ENCODE measurements around the gene PRRG2.

PRRG2 gene

DNA sequence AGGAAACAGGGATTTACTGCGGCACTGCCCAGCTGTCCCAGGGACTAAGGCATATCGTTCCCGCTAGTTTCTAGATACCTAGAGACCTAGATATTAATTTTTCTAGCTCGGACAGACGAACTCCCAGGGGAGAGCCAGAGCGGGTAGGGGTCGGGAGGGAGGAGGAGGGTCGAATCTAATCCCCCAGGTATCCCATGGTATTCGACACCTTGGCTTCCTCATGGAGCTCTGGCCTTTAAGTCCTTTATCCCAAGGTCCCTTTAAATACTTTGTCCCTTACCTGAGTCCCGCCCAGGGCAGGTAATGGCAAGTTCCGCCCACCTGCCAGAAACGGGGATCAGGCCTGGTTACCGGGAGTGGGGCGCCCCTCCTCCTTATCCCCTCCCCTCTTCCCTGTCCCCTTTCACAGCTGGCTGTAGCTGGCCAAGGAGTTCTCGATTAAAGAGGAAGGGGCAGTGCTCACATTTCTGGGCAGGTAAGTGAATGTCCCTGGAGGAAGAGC is at the start of gene PRRG2:
Gene PRRG2 (plus strand): TSS at position 310 of the 502 bp plus-strand sequence. CDS start 1,904 bp downstream, outside the sequence.
- DNase-seq = no peak

DNA sequence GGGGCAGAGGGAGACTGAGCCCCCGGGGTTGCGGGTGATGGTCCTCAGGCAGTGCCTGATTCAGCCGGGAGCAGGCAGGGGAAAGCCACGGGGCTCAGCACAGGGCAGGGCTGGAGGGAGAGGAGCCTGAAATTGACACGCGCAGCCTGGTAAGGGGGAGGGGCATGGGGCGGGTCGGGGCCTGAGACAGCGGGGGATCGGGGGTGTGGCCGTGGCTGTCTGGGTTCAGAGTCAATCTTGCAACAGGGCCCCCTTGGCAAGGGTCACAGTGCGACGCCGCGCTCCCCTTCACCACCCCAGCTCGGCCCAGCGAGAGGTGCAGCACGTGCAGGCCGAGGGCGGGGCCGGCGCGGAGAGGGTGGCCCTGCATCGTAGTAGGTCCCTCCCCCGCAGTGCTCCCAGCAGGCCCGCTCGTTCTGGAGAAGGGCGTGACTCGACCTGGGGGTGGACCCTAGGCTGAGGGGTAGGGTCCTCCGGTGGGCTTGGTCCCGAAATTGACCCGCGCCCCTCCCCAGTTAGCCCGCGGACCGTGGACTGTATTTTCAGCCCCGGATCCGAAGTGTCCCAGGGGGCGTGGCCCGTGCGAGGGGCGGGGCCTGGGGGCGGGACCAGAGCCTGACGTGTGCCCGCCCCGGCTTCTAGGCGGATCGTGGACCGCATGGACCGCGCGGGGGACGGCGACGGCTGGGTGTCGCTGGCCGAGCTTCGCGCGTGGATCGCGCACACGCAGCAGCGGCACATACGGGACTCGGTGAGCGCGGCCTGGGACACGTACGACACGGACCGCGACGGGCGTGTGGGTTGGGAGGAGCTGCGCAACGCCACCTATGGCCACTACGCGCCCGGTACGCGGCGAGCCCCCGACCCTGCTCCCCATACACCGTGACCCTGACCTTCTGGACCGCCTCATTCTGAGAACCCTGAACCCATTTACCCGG is 47.3 kb upstream of the PRRG2 start:
- DNase-seq = peak; percentile 88

DNA sequence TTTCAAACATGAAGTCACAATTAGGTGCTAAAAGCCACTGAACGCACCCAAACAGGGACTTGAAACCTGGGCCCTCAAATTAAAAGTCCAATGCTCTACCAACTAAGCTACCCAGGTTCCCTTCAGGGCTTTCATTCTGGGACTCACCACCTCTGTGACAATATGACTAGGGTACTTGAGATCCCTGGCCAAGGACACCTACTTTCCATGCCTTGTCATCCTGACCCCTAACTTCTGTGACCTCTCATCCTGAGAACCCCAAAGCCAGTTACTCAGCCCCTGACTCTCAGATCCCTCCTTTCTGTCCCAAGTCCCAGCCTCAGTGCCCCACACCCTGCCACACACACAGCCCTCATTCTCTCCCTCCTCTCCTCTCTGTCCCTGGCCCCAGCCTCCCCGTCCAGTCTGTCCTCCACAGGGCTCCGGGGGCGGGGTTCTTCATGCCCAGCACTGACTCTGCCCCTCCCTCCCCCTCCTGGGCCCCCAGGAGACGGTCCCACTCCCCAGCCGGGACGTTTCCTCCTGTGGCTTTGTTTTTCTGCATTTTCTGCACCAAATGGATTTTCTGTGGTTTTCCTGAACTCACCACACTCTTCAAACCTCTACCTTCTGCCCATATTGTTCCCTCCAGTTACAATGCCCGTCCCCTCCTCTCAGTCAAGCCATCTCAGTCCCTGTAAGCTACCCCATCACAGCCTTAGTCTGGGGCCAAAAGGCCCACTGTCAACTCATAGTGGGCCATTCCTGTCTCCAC is 46.3 kb upstream of the PRRG2 start:
- DNase-seq = no peak

DNA sequence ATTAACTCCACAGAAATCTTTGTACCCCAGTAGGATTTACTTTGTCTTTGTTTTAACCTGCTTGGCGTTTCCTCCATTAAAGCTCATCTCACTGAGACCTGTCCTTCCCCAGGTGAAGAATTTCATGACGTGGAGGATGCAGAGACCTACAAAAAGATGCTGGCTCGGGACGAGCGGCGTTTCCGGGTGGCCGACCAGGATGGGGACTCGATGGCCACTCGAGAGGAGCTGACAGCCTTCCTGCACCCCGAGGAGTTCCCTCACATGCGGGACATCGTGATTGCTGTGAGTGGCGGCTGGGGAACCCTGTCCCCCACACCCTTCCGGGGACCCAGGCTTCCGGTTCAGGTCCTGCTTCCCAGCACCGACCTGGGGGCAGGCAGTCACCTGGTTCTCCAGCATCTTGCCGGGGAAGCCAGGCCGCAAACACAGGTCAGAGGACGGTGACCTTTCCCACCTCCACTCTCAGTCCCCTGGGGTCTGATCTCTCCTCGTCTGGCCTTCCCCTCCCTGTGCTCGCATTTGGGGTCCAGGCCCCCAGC is 44.1 kb upstream of the PRRG2 start:
- no peak for DNase-seq

DNA sequence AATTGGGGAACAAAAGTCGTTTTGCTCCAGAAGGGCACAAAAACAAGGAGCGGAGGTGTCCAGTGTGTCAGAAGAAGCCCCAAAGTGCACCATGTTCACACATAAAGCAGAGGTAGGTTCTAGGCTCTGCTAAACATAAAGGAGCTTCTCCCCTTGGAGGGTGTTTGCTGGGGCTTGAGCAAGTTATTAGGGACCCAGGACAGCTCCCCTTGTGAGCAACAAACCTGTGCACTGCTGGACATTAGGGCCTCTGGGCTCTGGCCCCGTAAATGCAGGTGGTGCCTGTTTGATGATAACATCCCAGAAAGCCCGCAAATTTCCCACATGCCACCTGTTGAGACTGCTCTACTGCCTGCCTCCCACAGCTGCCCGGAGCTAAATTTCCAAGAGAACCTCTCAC is 42.5 kb upstream of the PRRG2 start:
- DNase-seq = no peak

DNA sequence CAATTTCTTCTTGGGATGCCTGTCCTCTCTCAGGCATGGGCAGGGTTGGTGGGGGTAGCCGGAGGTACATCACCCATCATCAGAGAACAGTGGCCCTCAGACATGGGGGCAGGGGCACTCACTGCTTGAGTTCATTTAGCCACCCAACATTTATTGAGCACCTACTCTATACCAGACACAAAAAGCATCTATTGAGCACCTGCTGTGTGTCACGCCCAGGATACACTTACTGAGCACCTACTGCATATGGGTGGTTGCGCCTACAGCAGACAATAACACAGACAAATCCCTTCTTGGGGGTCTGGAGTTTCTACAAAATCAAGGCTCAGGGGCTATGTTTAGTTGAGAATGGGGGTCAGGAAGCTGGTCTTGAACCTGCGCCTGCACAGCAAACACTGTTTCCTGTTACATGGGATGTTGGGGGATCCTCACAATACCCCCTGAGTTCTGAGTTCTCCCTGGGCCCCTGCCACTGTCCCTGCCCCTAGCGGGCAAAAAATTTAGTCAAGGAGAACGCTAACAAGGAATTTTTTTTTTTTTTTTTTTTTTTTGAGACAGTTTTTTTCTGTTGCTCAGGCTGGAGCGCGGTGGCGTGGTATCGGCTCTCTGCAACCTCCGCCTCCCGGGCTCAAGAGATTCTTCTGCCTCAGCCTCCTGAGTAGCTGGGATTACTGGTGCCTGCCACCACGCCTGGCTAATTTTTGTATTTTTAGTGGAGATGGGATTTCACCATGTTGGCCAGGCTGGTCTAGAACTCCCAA is 41.7 kb upstream of the PRRG2 start:
- DNase-seq = no peak

DNA sequence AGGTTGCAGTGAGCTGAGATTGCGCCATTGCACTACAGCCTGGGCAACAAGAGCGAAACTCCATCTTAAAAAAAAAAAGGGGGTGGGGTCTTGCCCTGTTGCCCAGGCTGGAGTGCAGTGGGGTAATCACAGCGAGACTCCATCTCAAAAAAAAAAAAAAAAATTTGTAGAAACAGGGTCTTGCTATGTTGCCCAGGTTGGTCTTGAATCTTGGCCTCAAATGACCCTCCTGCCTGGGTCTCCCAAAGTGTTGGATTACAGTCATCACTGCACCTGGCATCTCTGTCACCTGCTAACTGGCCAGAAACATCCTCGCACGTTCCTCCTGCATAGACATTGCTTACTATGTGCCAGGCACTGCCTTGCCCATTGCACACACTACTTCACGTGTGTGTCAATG is 39.2 kb upstream of the PRRG2 start:
- no peak for DNase-seq

DNA sequence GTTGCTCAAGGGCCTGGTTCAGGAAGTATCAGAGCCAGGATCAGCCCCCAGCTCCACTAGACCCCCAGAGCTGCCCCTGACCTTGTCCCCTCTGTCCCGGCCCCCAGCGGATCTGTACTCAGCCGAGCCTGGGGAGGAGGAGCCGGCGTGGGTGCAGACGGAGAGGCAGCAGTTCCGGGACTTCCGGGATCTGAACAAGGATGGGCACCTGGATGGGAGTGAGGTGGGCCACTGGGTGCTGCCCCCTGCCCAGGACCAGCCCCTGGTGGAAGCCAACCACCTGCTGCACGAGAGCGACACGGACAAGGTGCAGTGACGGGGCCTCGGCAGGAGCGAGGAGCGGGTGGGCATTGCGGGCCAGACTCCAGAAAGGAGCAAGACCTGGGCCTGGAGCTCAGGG is 38.7 kb upstream of the PRRG2 start:
- no peak for DNase-seq

DNA sequence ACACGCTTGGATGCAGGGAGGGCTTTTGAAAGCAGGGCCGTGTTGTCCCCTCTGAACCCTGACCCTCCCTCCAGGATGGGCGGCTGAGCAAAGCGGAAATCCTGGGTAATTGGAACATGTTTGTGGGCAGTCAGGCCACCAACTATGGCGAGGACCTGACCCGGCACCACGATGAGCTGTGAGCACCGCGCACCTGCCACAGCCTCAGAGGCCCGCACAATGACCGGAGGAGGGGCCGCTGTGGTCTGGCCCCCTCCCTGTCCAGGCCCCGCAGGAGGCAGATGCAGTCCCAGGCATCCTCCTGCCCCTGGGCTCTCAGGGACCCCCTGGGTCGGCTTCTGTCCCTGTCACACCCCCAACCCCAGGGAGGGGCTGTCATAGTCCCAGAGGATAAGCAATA is 38.1 kb upstream of the PRRG2 start:
- no peak for DNase-seq

DNA sequence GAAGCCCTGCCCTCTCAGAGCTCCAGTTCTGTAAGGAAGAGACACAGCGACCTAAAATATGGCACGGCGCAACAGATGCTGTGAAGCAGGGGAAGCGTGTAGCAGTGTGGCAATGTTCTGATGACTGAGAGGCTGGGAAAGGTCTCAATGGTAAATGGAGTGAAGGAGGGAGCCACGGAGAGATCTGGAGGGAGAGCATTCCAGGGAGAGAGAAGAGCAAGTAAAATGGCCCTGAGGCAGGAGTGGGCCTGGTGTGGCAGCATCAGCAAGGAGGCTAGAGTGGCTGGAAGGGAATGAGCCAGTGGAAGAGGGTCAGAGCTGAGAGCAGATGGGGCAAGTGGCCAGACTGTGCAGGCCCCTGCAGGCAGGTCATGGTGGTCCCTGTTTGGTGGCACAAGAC is 37.0 kb upstream of the PRRG2 start:
- DNase-seq = no peak

DNA sequence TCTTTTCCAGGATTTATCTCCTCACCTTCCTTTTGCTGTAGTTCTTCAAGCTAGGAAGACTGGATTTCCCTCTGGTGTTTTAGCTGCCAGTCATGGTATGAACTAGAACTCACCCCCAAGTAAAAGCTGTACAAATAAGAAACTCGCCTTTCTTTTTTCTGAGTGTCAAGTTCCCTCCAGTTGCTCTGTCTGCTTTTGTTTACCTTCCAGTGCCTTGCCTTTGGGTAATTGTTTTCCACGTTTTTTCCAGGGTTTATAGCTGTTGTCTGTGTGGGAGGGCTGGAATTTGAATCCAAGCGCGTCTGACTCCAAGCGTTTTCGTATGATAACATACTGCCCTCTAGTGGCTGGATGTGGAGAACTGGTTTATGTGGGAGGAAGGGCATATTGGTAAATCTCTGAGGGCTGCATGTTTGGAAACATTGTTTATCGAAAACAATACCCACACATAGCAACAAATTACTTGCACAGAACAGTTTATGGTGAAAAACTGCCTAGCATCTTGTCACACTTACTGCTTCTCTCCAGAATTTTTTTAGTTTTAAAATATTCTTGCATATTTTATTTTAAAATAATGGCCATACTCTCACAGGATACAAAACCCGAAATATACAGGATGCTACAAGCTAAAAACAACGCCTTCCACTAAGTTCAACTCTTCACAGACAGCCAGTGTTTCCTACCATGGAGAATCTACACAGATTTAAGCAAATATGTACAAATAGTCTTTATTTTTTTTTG is 34.1 kb upstream of the PRRG2 start:
- DNase-seq = peak in 1 of 2 donors; percentile 70

DNA sequence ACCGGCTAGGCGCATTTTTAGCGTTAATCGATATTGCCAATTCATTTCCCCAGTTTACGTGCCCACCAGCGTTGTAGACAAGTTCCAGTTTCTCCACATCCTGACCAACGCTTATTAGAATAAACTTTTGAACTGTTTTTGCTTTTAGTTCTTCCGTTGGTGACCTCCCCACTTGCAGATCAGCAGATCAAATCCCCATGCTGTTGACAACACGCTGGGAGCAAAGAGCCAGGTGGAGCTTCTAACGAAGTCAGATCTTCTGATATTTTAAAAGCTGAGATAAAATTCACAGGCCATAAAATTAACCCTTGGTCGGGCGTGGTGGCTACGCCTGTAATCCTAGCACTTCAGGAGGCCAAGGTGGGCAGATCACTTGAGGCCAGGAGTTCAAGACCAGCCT is 32.1 kb upstream of the PRRG2 start:
- no peak for DNase-seq

DNA sequence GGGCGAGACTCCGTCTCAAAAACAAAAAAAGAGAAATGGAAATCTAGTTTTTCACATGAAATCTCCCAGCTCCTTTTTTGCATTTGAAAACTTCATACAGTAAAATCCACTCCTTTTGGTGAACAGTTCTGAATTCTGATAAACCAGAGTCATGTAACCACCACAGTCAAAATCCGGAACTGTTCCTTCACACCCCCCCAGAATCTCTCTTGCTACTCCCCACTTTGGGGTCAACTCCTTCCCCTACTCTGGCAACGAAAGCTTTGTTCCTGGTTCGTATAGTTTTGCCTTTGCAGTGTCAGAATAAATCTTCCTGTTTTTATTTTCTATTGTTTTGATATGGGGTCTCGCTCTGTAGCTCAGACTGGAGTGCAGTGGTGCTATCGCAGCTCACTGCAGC is 29.6 kb upstream of the PRRG2 start:
- no peak for DNase-seq

DNA sequence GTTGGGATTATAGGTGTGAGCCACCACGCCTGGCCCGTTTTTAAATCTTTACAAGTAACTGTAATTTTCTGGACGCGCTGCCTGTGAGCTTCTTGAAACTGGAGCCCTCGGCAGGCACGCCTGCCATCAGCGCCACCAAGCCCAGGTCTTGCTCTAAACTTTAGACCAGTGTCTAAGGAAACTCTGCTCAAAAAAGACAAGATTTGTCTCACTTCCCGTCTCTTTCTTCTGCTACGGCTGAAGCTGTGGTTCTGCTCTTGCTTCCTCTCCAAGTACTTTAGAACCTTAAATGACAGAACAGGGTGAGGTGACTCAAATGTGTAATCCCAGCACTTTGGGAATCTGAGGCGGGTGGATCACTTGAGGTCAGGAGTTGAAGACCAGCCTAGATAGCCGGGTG is 28.4 kb upstream of the PRRG2 start:
- peak in 1 of 2 donors; percentile 25 for DNase-seq

DNA sequence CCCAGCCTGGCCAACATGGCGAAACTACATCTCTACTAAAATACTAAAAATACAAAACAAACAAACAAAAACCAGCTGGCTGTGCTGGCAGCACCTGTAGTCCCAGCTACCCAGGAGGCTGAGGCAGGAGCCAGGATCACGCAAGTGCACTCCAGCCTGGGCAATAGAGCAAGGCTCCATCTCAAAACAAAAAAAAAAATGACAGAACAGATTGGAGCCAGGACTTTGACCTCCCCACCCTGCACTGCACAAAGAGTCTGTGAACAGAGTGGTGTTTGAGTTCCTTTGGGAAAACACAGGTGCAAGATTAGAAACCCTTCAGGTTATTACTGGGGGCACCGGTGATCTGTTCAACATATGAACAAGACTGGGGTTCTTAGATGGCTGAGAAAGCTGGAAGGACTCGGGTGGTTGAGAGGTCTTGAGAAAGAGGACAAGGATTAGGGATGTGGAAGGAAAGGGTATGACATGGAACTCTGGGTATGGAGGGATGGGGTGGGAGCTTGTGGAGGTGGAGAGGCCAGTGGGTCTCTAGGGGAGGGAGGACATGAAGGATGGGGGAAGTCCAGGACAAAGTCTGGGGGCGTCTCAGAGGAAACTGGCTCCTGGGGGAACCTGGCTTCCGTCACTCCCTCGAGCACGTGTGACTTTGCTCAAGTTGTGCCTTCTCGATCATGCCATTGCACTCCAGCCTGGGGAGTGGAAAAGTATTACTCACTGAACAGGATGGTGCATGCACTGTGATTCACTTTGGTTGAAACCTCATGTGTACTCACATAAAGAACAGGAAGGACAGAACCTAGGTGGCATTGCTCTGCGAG is 27.5 kb upstream of the PRRG2 start:
- DNase-seq = peak; percentile 65 to 69

DNA sequence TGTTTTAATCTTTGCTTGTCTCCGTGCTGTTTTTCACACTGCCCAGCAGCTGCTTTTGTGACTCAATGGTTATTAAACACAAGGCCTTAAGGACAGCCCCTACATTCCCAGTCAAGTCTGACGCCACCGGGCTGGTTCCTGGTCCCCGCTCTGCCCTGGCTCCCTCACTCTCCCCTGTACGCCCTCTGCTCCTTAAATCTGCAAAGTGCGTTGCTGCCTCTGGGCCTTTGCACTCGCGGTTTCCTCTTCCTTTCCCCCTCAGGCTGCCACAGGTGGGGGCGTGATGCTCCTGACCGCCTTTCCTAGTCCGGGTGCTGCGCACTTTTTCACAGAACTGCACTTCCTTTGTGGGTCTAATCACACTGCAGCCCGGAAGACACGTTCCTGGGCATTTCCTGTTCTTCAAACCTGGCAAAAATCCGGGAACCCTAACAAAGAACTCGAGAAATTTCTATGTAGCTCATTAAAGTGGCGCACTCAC is 26.4 kb upstream of the PRRG2 start:
- DNase-seq = peak; percentile 41 to 62

DNA sequence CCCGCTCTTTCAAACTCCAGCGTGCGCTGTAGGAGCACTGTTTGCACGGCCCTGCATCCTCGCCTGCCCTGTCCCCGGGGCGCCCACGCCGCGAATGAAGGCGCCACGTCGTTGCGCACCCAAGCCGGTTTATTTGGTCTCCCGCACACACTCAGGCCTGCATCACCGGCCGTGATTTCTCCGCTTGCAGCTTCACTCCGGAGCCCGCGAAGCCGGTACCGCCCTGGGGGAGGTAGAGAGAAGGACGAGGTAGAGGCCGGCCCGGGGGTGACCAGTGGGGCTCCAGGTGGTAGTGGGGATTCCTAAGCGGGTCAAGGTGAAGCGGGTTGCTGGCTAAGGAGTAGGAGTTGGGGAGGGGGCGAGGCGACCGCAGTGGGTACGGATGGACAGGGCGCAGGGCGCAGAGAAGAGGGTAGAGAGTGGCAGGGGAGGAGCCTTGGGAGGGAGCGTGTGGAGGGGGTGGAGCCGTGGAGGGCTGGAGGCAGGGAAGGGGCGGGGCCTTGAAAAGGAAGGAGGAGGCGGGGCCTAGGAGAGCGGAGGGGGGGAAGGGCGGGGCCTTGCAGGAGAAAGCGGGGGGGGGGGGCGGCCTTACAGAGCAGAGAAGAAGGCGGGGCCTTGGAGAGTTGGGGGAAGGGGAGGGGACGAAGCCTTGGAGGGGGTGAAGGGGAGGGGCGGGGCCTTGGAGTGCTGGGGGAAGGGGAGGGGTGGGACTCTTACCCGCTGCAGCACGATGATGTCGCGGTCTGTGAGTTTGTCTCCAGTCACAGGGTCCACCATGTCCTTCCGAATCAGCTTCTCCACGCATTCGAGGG is 25.3 kb upstream of the PRRG2 start:
- DNase-seq = peak; percentile 78 to 82

DNA sequence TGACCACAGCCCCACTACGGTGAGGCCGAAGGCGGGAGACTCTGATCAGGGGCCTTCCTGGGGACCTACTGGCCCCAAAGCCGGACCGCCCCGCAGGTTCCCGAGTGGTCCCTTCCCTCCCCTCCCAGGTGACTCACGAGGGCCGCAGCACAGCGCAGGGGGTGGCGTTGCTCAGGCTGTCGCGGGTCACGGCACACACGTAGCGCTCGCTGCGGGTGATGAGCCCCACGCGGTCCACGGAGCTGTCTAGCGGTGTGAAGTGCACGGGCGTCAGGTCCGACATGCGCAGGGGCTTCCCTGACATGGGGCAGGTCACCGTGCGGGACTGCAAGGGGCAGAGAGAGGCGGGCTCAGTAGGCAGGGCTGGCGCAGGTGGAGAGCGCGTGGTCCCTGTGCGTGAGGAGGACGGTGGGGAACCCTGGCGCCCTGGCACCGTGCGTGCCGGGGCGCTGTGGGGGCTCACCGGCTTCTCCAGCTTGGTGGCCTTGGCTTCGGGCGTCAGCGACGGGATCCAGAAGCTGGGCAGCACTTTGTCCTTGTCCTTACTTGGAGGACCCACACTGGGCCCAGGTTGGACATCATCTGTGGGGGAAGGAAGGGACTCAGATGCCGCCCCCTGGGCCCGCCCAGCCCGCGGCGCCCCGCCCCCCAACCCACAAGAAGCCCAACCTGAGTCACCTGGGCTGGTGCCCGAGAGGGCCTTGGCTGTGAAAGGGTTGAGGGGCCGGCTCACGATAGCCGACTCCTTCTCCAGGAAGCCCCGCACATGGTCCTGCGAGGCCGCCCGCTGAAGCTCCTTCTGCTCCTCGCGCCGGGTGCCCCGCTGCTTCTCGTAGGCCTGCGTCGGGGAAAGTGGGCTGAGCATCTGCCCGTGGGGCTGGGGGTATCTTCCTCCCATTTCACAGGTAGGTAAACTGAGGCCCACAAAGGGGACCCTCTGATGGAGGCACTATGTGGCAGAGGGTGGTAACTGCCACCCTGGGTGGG is 24.4 kb upstream of the PRRG2 start:
- DNase-seq = peak; percentile 32 to 46

Measured in stimulated activated CD4-positive, alpha-beta T cell treated with anti-CD3 and anti-CD28 coated beads, Interleukin-2, amount 100 ng/mL, for 24 hours (primary cell).